AG04450 (cell line): ENCODE results near the gene ZBTB43. TPM values are rescaled to one million over a fixed set of nuclear protein-coding genes. Genes with fewer than 3 reads are reported as not detected.
A peak's percentile ranks its signal among the peaks of the same experiment; 100 is the strongest.
"Not testable (repeated sequence)": the region's sequence is repeated elsewhere in the genome, so short reads cannot be mapped to it uniquely, and the experiment has no call there.

ENCODE experiments used
- CTCF ChIA-PET: fragments of 300-600, 350-600 bp; formaldehyde crosslinking; extraction: SDS; loops from one replicate; lab custom pipeline; 2022; ENCODE audit warnings: antibody characterized with exemption, inconsistent platforms; lab: Charles Lee
- POLR2A ChIA-PET: fragments of 350-600 bp; formaldehyde crosslinking; extraction: SDS; loops from one replicate; lab custom pipeline; 2021; ENCODE audit warnings: antibody characterized with exemption, inconsistent platforms; lab: Yijun Ruan, JAX
- DNase-seq: peaks from one replicate; pipeline ENCODE4 v3.0.0-alpha.2; 2011; ENCODE audit warnings: low read depth, low spot score
- H3K27ac ChIP-seq: one replicate; pipeline ENCODE4 v1.5.1; 2012; ENCODE audit warnings: low read depth, low read length, control low read depth
- H3K27me3 ChIP-seq: one replicate; pipeline ENCODE4 v1.6.0; 2012; ENCODE audit warnings: low read length; ENCODE audit not compliant: control insufficient read depth, insufficient read depth
- H3K4me3 ChIP-seq: 2 replicates; pipeline ENCODE4 v1.5.1; 2011; ENCODE audit warnings: mild to moderate bottlenecking, low read depth, low read length, control low read depth
- H3K9me3 ChIP-seq: 2 replicates; pipeline ENCODE4 v1.5.1; 2012; ENCODE audit warnings: low read length; ENCODE audit not compliant: control insufficient read depth, insufficient read depth
- polyA plus RNA-seq: library from polyadenylated mRNA; depleted of rRNA; stranded (reverse); fragments of >200 nt; gene quantifications from 2 replicates; pipeline ENCODE4 v1.2.3, GENCODE V29; 2011
- TF ChIP-seq, protein P1 (sequence below): IDR thresholded peaks from 2 replicates; pipeline ENCODE4 v1.5.1; 2011; ENCODE audit warnings: low read depth, low read length, control low read depth, inconsistent platforms

The ZBTB43 gene
- polyA plus RNA-seq, 1 experiment, result 11.7 TPM

DNA sequence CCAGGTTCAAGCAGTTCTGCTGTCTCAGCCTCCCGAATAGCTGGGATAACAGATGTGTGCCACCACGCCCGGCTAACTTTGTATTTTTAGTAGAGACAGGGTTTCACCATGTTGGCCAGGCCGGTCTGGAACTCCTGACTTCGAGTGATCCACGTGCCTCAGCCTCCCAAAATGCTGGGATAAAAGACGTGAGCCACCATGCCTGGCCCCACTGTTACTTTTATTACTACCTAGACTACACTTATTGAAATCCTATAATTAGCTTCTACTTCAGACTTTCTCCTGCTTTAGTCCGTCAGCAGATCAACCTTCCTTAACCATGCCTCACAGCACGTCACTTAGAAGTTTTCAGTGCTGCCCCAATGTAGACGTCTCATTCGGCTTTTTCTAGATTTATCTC is 8.2 kb downstream of the ZBTB43 start:
- TF ChIP-seq, protein P1, sequence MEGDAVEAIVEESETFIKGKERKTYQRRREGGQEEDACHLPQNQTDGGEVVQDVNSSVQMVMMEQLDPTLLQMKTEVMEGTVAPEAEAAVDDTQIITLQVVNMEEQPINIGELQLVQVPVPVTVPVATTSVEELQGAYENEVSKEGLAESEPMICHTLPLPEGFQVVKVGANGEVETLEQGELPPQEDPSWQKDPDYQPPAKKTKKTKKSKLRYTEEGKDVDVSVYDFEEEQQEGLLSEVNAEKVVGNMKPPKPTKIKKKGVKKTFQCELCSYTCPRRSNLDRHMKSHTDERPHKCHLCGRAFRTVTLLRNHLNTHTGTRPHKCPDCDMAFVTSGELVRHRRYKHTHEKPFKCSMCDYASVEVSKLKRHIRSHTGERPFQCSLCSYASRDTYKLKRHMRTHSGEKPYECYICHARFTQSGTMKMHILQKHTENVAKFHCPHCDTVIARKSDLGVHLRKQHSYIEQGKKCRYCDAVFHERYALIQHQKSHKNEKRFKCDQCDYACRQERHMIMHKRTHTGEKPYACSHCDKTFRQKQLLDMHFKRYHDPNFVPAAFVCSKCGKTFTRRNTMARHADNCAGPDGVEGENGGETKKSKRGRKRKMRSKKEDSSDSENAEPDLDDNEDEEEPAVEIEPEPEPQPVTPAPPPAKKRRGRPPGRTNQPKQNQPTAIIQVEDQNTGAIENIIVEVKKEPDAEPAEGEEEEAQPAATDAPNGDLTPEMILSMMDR, result no peak
- ChIA-PET POLR2A (no interaction called here), CTCF (no interaction called here)
- Histone ChIP-seq H3K27me3 (no peaks in the 10 kb centered on the region), H3K9me3 (peaks cover 10% of the 10 kb centered on the region), H3K4me3 (no peak overlapping the region), H3K27ac (no peak overlapping the region)
- DNase-seq, result no peak

DNA sequence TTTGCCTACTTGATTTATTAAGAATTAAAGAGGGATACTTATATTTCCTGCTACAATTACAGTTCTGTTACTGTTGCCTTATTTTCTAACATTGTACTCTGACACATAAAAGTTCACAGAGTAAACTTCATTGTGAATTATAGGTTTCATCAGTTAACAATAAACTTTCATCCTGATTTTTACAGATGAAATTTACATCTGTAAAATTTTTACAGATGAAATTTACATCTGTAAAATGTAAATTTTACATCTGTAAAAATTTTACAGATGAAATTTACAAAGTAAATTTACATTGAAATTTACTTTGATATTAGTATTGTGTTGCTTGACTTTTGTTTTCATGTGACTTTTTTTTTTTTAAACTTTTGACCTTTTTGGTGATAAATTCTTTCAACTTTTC is 9.3 kb downstream of the ZBTB43 start:
- Histone ChIP-seq H3K27me3 (no peaks in the 10 kb centered on the region), H3K27ac (no peak overlapping the region), H3K9me3 (peaks cover 14% of the 10 kb centered on the region), H3K4me3 (no peak overlapping the region)
- CTCF ChIA-PET, result no interaction called here
- POLR2A ChIA-PET, result no interaction called here
- DNase-seq, result no peak
- TF ChIP-seq, protein P1, result no peak

DNA sequence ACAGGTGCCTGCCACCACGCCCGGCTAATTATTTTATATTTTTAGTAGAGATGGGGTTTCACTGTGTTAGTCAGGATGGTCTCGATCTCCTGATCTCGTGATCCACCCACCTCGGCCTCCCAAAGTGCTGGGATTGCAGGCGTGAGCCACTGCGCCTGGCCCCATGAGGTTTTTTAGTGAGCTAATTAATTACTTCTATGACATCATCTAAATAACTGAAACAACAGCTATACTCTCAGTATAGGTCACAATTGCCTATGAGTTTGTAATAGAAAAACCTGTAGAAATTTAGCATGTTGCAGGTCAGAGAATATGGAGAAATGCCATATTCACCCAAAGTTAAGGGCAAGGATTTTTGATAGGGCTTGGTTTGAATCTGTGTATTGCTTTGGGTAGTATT is 12.8 kb downstream of the ZBTB43 start:
- H3K9me3 ChIP-seq, result peaks cover 20% of the 10 kb centered on the region
- POLR2A ChIA-PET, H3K4me3 ChIP-seq, DNase-seq, H3K27ac ChIP-seq, H3K27me3 ChIP-seq, CTCF ChIA-PET: not testable (repeated sequence)

DNA sequence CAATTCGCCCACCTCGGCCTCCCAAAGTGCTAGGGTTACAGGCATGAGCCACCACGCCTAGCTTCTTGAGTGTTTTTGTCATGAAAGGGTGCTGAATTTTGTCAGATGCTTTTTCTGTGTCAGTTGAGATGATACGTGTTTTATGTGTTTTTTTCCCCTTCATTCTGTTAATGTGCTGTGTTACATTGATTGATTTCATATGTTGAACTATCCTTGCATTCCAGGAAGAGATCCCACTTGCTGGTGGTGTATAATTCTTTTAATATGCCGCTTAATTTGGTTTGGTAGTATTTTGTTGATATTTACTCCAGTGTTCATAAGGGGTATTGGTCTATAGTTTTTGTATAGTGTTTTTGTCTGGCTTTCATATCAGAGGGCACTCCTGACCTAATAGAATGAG is 13.6 kb downstream of the ZBTB43 start:
- Histone ChIP-seq H3K27ac (no peak overlapping the region), H3K27me3 (no peaks in the 10 kb centered on the region), H3K9me3 (peaks cover 20% of the 10 kb centered on the region), H3K4me3 (no peak overlapping the region)
- TF ChIP-seq, protein P1, result no peak
- POLR2A ChIA-PET, result no interaction called here
- CTCF ChIA-PET, result no interaction called here
- DNase-seq, result no peak

DNA sequence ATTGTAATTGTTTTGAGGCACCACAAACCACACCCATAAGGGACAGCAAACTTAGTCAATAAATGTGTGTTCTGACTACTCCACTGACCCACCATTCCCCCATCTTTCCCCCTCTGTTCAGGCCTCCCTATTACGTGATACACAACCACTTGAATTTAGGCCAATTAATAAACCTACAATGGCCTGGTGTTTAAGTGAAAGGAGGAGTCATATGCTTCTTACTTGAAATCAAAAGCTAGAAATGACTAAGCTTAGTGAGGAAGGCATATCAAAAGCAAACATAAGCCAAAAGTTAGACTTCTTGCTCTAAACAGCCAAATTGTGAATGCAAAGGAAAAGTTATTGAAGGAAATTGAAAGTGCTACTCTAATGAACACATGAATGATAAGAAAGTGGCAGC is 14.6 kb downstream of the ZBTB43 start:
- H3K27ac ChIP-seq, result no peak overlapping the region
- H3K4me3 ChIP-seq, result no peak overlapping the region
- H3K27me3 ChIP-seq, result no peaks in the 10 kb centered on the region
- no peak for DNase-seq
- H3K9me3 ChIP-seq, result peaks cover 18% of the 10 kb centered on the region
- ChIA-PET POLR2A (no interaction called here), CTCF (no interaction called here)
- TF ChIP-seq, protein P1, result no peak

DNA sequence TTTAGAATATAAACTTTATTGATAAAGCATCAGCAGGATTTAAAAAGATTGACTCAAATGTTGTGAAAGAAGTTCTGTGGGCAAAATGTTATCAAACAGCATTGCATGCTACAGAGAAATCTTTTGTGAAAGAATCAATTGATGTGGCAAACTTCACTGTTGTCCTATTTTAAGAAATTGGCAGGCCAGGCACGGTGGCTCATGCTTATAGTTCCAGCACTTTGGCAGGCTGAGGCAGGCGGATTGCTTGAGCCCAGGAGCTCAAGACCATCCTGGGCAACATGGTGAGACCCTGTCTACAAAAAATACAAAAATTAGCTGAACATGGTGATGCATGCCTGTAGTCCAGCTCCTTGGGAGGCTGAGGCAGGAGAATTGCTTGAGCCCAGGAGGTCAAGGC is 17.4 kb downstream of the ZBTB43 start:
- H3K27me3 ChIP-seq, result no peaks in the 10 kb centered on the region
- H3K4me3 ChIP-seq, result no peak overlapping the region
- POLR2A ChIA-PET, result no interaction called here
- no peak for DNase-seq
- peak overlapping the region; percentile 21 for H3K27ac ChIP-seq
- TF ChIP-seq, protein P1, result no peak
- peaks cover 16% of the 10 kb centered on the region for H3K9me3 ChIP-seq
- CTCF ChIA-PET, result no interaction called here
